IMR-90 (cell line): ENCODE results near the gene TAF3.

Source experiments
- CEBPB ChIP-seq: IDR thresholded peaks from 2 replicates; pipeline ENCODE4 v1.6.1; 2012; ENCODE audit warnings: low read depth, low read length, improper control_type of control experiment
- CTCF ChIP-seq: conservative IDR thresholded peaks from 2 replicates; pipeline ENCODE4 v1.5.1; 2012; ENCODE audit warnings: mild to moderate bottlenecking, low read depth, low read length, improper control_type of control experiment
- MAFK ChIP-seq: IDR thresholded peaks from 2 replicates; pipeline ENCODE4 v1.6.1; 2012; ENCODE audit warnings: low read depth, low read length, improper control_type of control experiment
- MAZ ChIP-seq: IDR thresholded peaks from 2 replicates; pipeline ENCODE4 v1.6.1; 2012; ENCODE audit warnings: low read depth, mild to moderate bottlenecking, low read length, improper control_type of control experiment, moderate library complexity, borderline replicate concordance
- MXI1 ChIP-seq: IDR thresholded peaks from 2 replicates; pipeline ENCODE4 v1.6.1; 2012; ENCODE audit warnings: low read depth, mild to moderate bottlenecking, low read length, moderate library complexity, borderline replicate concordance
- POLR2A ChIP-seq: IDR thresholded peaks from 2 replicates; pipeline ENCODE4 v1.6.1; 2012; ENCODE audit warnings: mild to moderate bottlenecking, low read depth, low read length
- RAD21 ChIP-seq: IDR thresholded peaks from 2 replicates; pipeline ENCODE4 v1.6.1; 2012; ENCODE audit warnings: low read length, improper control_type of control experiment
- RFX5 ChIP-seq: IDR thresholded peaks from 2 replicates; pipeline ENCODE4 v1.8.0; 2012; ENCODE audit warnings: low read depth, mild to moderate bottlenecking, low read length, moderate library complexity
- SMC3 ChIP-seq: fragments of 150-350 bp; IDR thresholded peaks from 2 replicates; pipeline ENCODE4 v1.6.1; 2016; ENCODE audit warnings: low read depth, mild to moderate bottlenecking, antibody characterized with exemption, low read length, moderate library complexity
- TF ChIP-seq, protein P1 (sequence below): fragments of 150-350 bp; IDR thresholded peaks from 2 replicates; pipeline ENCODE4 v1.6.1; 2016; ENCODE audit warnings: low read depth, mild to moderate bottlenecking, low read length, moderate library complexity, borderline replicate concordance
- TF ChIP-seq, protein P2 (sequence below): fragments of 150-350 bp; IDR thresholded peaks from 2 replicates; pipeline ENCODE4 v1.6.1; 2017; ENCODE audit warnings: mild to moderate bottlenecking, antibody characterized with exemption, low read length, low read depth

DNA sequence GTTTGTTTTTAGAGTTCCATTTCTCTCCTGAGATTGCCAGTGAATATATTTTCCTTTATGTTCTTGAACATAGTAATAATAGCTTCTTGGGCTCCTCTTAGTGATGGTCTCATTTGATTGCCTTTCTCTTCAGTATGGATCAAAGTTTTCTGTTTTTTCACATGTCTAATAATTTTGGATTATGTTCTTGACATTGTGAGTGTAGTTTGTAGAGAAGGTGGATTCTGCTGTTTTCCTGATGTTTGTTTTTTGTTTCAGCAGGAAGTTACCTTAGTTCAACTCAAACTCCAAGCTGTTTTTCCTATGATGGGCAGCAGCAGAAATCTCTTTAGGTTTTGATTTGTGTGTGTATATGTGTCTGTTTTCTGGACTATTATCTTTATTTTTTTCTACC is 43.8 kb downstream of the TAF3 start:
- TF ChIP-seq POLR2A, result no peak
- TF ChIP-seq CTCF, result no peak
- TF ChIP-seq MAZ, result no peak
- TF ChIP-seq MAFK, result no peak
- TF ChIP-seq, protein P1, sequence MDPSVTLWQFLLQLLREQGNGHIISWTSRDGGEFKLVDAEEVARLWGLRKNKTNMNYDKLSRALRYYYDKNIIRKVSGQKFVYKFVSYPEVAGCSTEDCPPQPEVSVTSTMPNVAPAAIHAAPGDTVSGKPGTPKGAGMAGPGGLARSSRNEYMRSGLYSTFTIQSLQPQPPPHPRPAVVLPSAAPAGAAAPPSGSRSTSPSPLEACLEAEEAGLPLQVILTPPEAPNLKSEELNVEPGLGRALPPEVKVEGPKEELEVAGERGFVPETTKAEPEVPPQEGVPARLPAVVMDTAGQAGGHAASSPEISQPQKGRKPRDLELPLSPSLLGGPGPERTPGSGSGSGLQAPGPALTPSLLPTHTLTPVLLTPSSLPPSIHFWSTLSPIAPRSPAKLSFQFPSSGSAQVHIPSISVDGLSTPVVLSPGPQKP, result no peak
- TF ChIP-seq MXI1, result no peak
- no peak for TF ChIP-seq SMC3
- TF ChIP-seq RFX5, result no peak
- TF ChIP-seq, protein P2, sequence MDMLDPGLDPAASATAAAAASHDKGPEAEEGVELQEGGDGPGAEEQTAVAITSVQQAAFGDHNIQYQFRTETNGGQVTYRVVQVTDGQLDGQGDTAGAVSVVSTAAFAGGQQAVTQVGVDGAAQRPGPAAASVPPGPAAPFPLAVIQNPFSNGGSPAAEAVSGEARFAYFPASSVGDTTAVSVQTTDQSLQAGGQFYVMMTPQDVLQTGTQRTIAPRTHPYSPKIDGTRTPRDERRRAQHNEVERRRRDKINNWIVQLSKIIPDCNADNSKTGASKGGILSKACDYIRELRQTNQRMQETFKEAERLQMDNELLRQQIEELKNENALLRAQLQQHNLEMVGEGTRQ, result no peak
- no peak for TF ChIP-seq RAD21
- TF ChIP-seq CEBPB, result no peak
